Transverse colon (tissue), 4 donors: Measurements from ENCODE around the gene NT5DC2. TPM values are rescaled to one million over a fixed set of nuclear protein-coding genes. Genes with fewer than 3 reads are reported as not detected.

Source experiments
- DNase-seq: peaks from one replicate; pipeline ENCODE4 v3.0.0-alpha.2; 2019
- H3K27ac ChIP-seq, 4 donors: fragments of 200-600 bp; sonication (generic); 2 replicates each; pipeline ENCODE4 v1.5.1; 2016 to 2018; ENCODE audit warnings: inconsistent platforms in 4 of 4
- H3K27me3 ChIP-seq: fragments of 200-600 bp; sonication (generic); 2 replicates; pipeline ENCODE4 v1.5.1; 2017; ENCODE audit warnings: inconsistent platforms
- H3K36me3 ChIP-seq, 4 donors: fragments of 200-600 bp; sonication (generic); 2 replicates each; pipeline ENCODE4 v1.5.1; 2017 to 2019; ENCODE audit warnings: inconsistent platforms in 4 of 4
- H3K4me1 ChIP-seq, 4 donors: fragments of 200-600 bp; sonication (generic); 2 replicates each; pipeline ENCODE4 v1.5.1; 2017 to 2020; ENCODE audit warnings: inconsistent platforms in 4 of 4
- H3K4me3 ChIP-seq, 4 donors: fragments of 200-600 bp; sonication (generic); 1 replicate in 1 of 4; 2 replicates in 3 of 4; pipeline versions ENCODE4 v1.5.1 to v1.6.1; 2017 to 2019; ENCODE audit warnings: inconsistent platforms in 4 of 4
- H3K9me3 ChIP-seq, 2 donors: fragments of 200-600 bp; sonication (generic); 2 replicates each; pipeline ENCODE4 v1.5.1; 2017 to 2019; ENCODE audit warnings: inconsistent platforms in 2 of 2
- CTCF ChIP-seq, 5 experiments: fragments of 200-600 bp in 3 of 5; fragments of 450-650 bp in 2 of 5; sonication (generic) in 3 of 5; IDR thresholded peaks; 1 replicate in 2 of 5; 2 replicates in 3 of 5; pipeline ENCODE4 v1.5.1; 2016 to 2017; ENCODE audit warnings: antibody characterized with exemption in 5 of 5, inconsistent platforms in 3 of 5, mild to moderate bottlenecking in 2 of 5, moderate library complexity in 1 of 5
- EP300 ChIP-seq: sonication (generic); formaldehyde crosslinking; IDR thresholded peaks from one replicate; pipeline ENCODE4 v1.6.1; 2017; ENCODE audit warnings: antibody characterized with exemption, low read depth
- POLR2A ChIP-seq: fragments of 450-650 bp; IDR thresholded peaks from one replicate; pipeline ENCODE4 v1.6.1; 2016; ENCODE audit warnings: antibody characterized with exemption, mild to moderate bottlenecking, moderate library complexity
- POLR2AphosphoS5 ChIP-seq, 3 donors: sonication (generic); formaldehyde crosslinking; IDR thresholded peaks; one replicate each; pipeline ENCODE4 v1.6.1; 2016; ENCODE audit warnings: antibody characterized with exemption in 3 of 3
- WGBS, 2 donors: methylation state at CpG; one replicate each; pipeline ENCODE4 v1.1.5; 2018; ENCODE audit warnings: low coverage in 1 of 2; 5-methylcytosine and 5-hydroxymethylcytosine counted together
- in situ Hi-C, 4 donors: fragments of 200-750 bp; cut with MboI; loops; one replicate each; pipeline versions ENCODE4 v1.15.0 to v1.15.1; 2017; ENCODE audit warnings: low sequenced_read_pairs in 3 of 4, low pct_ligation_motif_present in 1 of 4, low pct_unique_long_range_greater_than_20kb in 1 of 4
- intact Hi-C: fragments of 100-400 bp; cut with DNase I; formaldehyde crosslinking; loops from one replicate; pipeline ENCODE4 v1.15.1; 2023; ENCODE audit warnings: low total_unique reads
- total RNA-seq, 4 donors: library from RNA; depleted of rRNA; stranded (reverse); fragments of >200 nt; gene quantifications; one replicate each; pipeline ENCODE4 v1.1.0, GENCODE V29; 2016

NT5DC2 gene
- total RNA-seq, 4 donors from 2014 or later: 5.5 to 16.7 (median 14.9) TPM; not detected in 1

GRCh38 chr3:52498137-52499054 is 35.3 kb downstream of the NT5DC2 start:
- TF ChIP-seq POLR2AphosphoS5 (IDR thresholded peaks at IDR 0.05) (no peak), CTCF (IDR thresholded peaks at IDR 0.05) (no peak), EP300 (no peak)
- H3K4me1 ChIP-seq: peaks cover 0 to 3% (median 0%) of the 10 kb centered on the region in 4 donors
- DNase-seq: peak; percentile 41
- no peaks in the 10 kb centered on the region for H3K9me3 ChIP-seq
- WGBS, 2 donors: 61 to 72% methylated on average over 5 to 24 of the region's 24 CpGs
- H3K27me3 ChIP-seq: no peaks in the 10 kb centered on the region
- no peaks in the 10 kb centered on the region for H3K36me3 ChIP-seq
- in situ Hi-C loops: no loop called here
- no peak overlapping the region for H3K4me3 ChIP-seq
- H3K27ac ChIP-seq: peak overlapping the region; percentile 6 to 60 (median 26)
- intact Hi-C loops: no loop called here

- peaks cover 0 to 3% (median 0%) of the 10 kb centered on the region in 4 donors for H3K4me1 ChIP-seq
- intact Hi-C loops: no loop called here
- TF ChIP-seq CTCF (IDR thresholded peaks at IDR 0.05) (no peak), EP300 (no peak), POLR2AphosphoS5 (IDR thresholded peaks at IDR 0.05) (peak in 1 of 3 donors; percentile 19)
These were observed 37.7 kb downstream of the NT5DC2 start for GRCh38 chr3:52495777-52496602.

GRCh38 chr3:52494886-52495495 is 38.7 kb downstream of the NT5DC2 start, which contains the start of gene STAB1:
Gene STAB1 (plus strand): TSS chr3:52495338. CDS start chr3:52495414, 76 bp downstream.
- Histone ChIP-seq H3K27me3 (no peaks in the 10 kb centered on the region), H3K36me3 (peaks cover 0 to 17% (median 8%) of the 10 kb centered on the region in 4 donors), H3K4me3 (peak within 1 kb of the TSS in 3 of 4 donors; percentile 4 to 32 (median 13)), H3K27ac (peak within 1 kb of the TSS; percentile 48 to 70 (median 58)), H3K4me1 (peaks cover 0 to 6% (median 0%) of the 10 kb centered on the region in 4 donors), H3K9me3 (no peaks in the 10 kb centered on the region)
- TF ChIP-seq CTCF (IDR thresholded peaks at IDR 0.05): no peak
- no peak for TF ChIP-seq EP300
- no peak for TF ChIP-seq POLR2AphosphoS5 (IDR thresholded peaks at IDR 0.05)
- peak; percentile 22 for TF ChIP-seq POLR2A
- intact Hi-C loops (no loop called here), in situ Hi-C loops (no loop called here)
- WGBS, 2 donors: 67 to 80% methylated on average over 1 to 13 of the region's 25 CpGs
- DNase-seq: no peak

More at GRCh38 chr3:52495777-52496602, 37.7 kb downstream of the NT5DC2 start:
- Histone ChIP-seq H3K36me3 (peaks cover 0 to 16% (median 6%) of the 10 kb centered on the region in 4 donors), H3K27ac (peak overlapping the region; percentile 48 to 70 (median 58)), H3K27me3 (no peaks in the 10 kb centered on the region), H3K4me3 (peak overlapping the region in 3 of 4 donors; percentile 4 to 32 (median 13)), H3K9me3 (no peaks in the 10 kb centered on the region)
- WGBS, 2 donors: 62% methylated on average over 11 of the region's 16 CpGs; no CpG with 5 or more reads in 1 of the 2 donors
- DNase-seq: no peak
- in situ Hi-C loops: no loop called here
